NCI-H748 (cell line): ENCODE measurements around the gene DUSP23.

Experiments
- DNase-seq: peaks from one replicate; lab custom pipeline; 2025; ENCODE audit not compliant: unreplicated experiment; lab: John Stamatoyannopoulos, UW

Gene DUSP23

DNA sequence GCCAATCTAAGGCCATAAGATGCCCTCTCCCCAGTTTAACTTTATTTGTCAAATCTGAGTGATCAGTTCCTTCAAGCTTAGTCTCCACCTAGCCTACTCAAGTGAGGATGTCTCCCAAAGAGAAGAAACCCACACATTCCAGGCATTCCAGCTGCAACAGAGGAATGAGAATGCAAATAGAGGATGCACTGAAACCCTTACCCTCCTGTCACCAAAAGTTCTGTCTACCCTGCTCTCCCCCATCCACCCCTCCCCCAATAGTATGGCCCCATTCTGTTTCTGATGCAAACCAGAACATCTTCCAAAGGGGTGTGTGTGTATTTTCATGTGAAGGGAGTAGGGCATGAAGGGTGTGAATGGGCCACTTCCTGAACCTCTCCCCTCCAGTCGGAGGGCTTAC, 3.0 kb downstream of the DUSP23 start:
- DNase-seq, result no peak

DNA sequence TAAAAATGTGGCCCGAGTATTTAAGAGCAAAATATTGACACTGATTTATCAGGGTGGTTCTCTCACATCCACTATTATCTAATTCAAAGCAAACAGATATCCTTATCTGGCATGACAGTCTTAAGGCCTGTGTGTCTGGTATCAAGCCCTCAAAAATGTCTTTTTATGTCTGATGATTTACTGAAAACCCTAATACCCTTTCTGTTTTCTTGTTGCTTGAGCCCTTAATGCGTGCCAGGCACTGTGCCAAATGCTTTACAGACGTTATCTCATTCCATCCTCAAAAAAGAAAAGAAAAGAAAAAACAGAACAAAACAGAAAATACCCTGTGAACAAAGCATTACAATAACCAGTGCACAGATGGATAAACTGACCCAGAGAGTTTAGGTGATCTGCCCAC, 5.7 kb downstream of the DUSP23 start:
- no peak for DNase-seq

DNA sequence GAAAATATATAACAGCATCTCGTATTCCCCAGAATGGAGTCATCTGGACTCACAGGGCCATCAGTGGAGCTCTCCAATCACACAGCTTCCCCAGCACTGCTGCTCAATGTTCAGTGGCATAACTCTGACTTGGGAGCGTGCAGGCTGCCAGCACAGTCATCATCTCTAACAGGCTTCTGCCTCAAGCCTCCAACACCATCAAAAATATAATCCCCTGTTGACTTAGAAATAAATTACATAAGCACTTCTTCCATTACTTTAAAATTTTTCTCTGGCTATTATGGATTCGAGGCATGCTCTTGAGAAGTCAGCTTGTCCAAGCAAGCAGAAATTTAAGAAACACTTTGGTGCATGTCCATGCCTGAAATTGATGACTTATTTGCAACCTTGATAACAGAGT, 6.2 kb downstream of the DUSP23 start:
- DNase-seq, result no peak

- DNase-seq, result peak; percentile 49
Observed at GRCh38 chr1:159790237-159790917, 9.6 kb downstream of the DUSP23 start.

DNA sequence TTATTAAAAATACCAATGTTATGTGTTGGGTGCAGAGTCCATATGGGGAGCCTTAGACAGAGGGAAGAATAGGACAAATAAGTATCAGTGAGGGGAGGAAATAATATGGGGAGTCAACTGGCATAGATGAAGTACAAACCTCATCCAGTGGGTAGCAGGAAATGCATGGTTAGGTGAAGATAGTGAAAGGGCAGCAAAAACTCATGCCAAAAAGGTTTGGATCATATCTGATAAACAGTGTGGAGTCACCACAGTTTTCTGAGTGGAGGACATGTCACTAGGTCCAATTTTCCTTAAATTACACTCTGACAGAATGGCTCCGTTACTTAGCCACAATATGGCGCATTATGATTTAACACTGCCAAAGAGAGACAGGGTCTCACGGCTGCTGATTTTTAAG, 10.3 kb downstream of the DUSP23 start:
- DNase-seq, result no peak

DNA sequence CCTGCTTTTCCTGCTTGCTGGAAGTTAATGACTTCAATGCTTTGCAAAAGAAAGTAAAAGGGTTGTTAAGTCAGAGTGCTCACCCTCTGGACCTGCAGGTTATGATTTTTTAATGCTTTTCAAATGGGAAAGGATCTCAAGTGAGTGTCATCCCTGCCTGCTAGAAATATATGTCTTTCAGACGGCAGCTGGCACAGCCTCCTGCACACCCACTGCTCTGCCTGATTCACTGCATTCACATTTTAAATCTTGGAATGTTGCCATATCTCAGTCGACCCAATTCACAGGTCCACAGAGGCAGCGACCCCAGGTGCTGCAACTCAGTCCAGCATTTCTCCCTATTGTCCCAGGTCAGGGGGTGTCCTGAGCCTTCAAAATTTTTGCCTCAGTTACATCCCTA, 10.7 kb downstream of the DUSP23 start:
- no peak for DNase-seq

DNA sequence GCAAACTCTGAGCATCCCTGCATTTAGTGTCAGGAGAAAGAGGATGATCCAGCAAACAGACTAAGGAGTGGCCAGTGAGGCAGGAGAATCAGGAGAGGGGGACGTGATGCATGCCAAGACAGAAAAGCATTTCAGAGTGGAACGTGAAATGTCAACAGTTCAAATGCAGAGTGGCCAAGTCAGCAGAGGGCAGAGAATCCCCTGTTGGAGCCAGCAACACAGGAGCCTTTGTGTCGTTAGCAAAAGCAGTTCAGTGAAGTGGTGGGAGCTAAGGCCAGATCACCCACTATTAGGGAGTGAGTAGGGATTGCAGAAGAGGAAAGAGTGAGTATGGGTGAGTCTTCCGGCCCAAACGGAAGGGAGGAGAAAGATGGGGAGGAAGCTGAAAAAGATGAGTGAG, 14.8 kb downstream of the DUSP23 start:
- no peak for DNase-seq

DNA sequence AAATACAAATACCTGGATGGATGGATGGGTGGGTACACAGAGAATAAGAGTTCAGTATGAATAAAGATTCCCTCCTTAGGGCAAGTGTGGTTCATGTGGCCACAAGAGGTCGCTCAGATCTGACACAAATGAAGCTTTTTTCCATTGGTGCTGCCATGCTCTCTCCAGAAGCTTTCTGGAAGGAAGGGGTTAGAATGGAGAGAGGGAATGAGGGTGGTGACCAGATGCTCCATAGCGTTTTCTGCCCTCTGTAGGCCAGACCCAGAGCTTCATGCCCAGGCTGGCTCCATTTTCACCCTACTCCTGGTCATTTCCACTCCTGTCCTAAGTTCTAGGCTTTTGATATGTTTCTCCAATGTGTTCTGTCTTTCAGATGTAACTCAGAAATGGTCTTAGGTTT, 18.1 kb downstream of the DUSP23 start:
- DNase-seq, result peak; percentile 87

DNA sequence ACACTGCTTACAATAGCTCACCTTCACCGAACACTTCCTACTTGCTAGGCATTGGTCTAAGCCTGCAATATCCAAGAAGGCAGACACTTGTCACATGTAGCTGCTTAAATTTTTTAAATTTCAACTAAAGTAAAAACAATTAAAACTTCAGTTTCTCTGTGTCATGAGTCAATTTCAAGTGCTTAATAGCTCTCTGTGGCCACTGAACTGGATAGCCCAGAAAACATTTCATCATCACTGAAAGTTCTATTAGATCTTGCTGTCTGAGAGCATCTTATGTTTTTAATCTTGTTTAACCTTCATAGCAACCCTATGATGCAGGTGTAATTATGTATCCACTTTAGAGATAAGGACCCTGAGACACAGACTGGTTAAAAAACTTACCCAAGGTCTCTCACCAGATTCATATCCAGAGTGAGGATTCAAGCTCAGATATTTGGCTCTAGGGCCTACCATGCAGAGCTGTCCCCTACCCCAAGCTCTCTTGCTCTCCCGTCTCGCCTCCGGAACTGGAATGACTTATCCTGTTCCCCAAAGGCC, 18.8 kb downstream of the DUSP23 start:
- no peak for DNase-seq

GRCh38 chr1:159800177-159800930, 19.6 kb downstream of the DUSP23 start:
- no peak for DNase-seq

GRCh38 chr1:159802111-159802510, 21.3 kb downstream of the DUSP23 start, which contains the start of gene FCRL6:
Gene FCRL6, plus strand, starts transcription at chr1:159802360. Its CDS starts 65 bp downstream, at chr1:159802425.
- DNase-seq, result no peak

DNA sequence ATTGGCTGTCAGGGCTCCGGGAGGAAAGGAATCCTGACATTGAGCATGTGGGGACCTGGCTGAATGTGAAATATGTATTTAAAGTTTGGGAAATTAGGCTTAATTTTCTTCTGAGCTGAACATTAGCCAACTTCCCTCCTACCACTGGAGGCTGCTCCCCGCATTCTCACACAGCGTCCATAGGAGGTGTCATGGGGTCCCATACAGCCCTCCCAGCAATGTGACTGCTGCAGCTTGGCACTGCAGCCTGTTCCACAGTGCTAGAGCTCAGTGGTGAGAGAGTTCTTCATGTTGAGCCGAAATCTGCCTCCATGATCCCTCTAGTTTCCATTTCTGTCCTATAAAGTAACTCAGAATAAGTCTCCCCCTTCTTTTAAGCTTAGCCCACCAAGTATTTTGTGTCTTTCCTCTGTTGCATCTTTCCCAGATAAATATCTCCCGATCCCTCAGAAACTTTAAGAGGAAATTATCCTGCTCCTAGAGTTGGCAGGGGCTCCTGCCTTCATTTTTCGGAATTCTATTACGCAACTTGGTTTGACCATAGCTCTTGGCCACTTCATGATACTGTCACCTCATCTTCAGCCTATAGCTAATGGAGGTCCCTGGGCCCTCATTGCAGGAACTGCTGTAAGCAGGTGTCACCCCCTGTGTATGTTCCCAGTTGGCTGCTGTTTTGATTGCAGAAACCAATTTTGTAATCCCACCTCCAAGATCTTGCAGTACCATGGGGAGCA, 23.4 kb downstream of the DUSP23 start:
- DNase-seq, result no peak

DNA sequence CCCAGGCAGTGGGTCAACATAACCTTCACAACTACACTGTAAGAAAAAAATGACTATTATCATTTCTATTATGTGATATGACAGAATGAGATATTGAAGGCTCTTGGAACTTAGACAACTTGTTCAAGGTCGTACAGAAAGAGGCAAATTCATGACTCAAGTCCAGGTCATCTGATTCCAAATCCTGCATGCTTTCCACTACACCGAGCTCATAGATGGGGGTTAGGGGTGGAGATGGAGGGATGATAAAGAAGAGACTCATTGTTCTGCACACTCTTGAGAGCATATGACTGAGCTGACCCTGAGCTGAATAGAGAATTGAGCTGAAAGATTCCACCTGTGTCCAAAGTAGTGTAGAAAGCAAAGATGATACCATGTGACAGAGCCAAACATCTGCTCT, 24.2 kb downstream of the DUSP23 start:
- DNase-seq, result no peak

- no peak for DNase-seq
Observed at GRCh38 chr1:159815926-159816325, 35.2 kb downstream of the DUSP23 start.

- peak; percentile 98 for DNase-seq
Observed at GRCh38 chr1:159817276-159818041, 36.7 kb downstream of the DUSP23 start.

- no peak for DNase-seq
Observed at GRCh38 chr1:159821171-159821867, 40.6 kb downstream of the DUSP23 start.

GRCh38 chr1:159823406-159823805, 42.6 kb downstream of the DUSP23 start:
- peak; percentile 82 for DNase-seq

GRCh38 chr1:159825564-159825963, 44.8 kb downstream of the DUSP23 start:
- DNase-seq, result no peak

DNA sequence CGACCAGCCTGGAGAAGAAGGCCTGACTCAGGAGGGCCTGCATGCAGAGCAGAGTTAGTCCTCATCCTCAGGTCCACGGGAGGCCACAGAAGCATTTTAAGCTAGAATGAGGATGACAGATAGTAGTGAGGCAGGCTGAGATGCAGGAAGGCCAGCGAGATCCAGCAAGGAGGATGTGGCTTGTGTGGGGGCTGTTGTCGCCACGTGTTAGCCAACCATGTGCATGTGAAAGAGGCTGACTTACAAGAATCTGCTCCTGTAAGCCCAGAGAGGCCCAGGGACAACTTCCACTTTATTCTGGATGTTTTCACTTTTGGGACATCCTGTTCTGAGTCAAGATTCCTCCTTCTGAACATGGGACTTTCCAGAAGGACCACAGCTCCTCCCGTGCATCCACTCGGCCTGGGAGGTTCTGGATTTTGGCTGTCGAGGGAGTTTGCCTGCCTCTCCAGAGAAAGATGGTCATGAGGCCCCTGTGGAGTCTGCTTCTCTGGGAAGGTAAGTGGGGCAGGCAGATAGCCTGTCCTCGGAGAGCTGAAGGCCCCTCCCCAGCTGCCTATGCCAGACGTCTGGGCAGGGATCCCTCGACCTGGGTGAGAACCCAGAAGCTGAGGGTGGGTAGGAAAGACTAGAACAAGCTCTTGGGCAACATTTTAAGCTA, 45.8 kb downstream of the DUSP23 start, which contains the start of gene SLAMF8:
SLAMF8 (plus strand) TSS at position 433 of the 661 bp plus-strand sequence; CDS start at position 459, 26 bp downstream.
- no peak for DNase-seq

- no peak for DNase-seq
Observed at GRCh38 chr1:159827102-159827490, 46.3 kb downstream of the DUSP23 start.
